H1 (cell line): Measurements from ENCODE around the gene PLPPR3. TPM values are rescaled to one million over a fixed set of nuclear protein-coding genes. Genes with fewer than 3 reads are reported as not detected.

ENCODE experiments used
- CHD7 ChIP-seq: fragments of 300-600 bp; sonication (generic); IDR thresholded peaks from 2 replicates; pipeline ENCODE4 v1.7.1; 2012; ENCODE audit warnings: low read length, moderate library complexity, mild to moderate bottlenecking, inconsistent platforms; ENCODE audit not compliant: insufficient replicate concordance
- POLR2AphosphoS5 ChIP-seq: IDR thresholded peaks from 2 replicates; pipeline ENCODE4 v1.6.1; 2011; ENCODE audit warnings: low read depth, low read length
- SP2 ChIP-seq: IDR thresholded peaks from 2 replicates; pipeline ENCODE4 v1.6.1; 2012; ENCODE audit warnings: mild to moderate bottlenecking, low read length, inconsistent platforms
- ZNF274 ChIP-seq: IDR thresholded peaks from 2 replicates; pipeline ENCODE4 v1.7.0; 2012; ENCODE audit warnings: low read length, borderline replicate concordance; ENCODE audit errors: extremely low read depth
- polyA plus RNA-seq, 7 experiments: library from polyadenylated mRNA; depleted of rRNA in 3 of 7; stranded (reverse) in 5 of 7; unstranded in 2 of 7; fragments of >200 nt in 5 of 7; fragments of 200-250 nt in 2 of 7; gene quantifications; 1 replicate in 5 of 7; 2 replicates in 1 of 7; 4 replicates in 1 of 7; pipeline versions ENCODE4 v1.2.1 to v1.2.3, GENCODE V29; 2011 to 2013; ENCODE audit warnings: missing spikeins in 2 of 7, mixed read lengths in 2 of 7
- total RNA-seq: library from RNA; stranded (reverse); fragmentation: NEBNext Ultra II Directional; extraction: Animal tissue kit (Norgen Biotek cat#: 25700); gene quantifications from 2 replicates; pipeline ENCODE4 v1.2.1, GENCODE V29; 2021

The PLPPR3 gene
- total and polyA plus RNA-seq, 2 of the 8 experiments (the other 6 are each of a cell fraction or from before 2014, with no cell fraction given): 71.7 to 76.4 TPM

GRCh38 chr19:808423-808775 is 13.4 kb downstream of the PLPPR3 start (continued):
- no peak for TF ChIP-seq CHD7
- TF ChIP-seq SP2: no peak
- TF ChIP-seq ZNF274: no peak
- peak; percentile 89 for TF ChIP-seq POLR2AphosphoS5
